K562 (cell line): Measurements from ENCODE around the gene IL11. TPM values are rescaled to one million over a fixed set of nuclear protein-coding genes. Genes with fewer than 3 reads are reported as not detected.

Source experiments
- ATAC-seq: fragments of 200-7000 bp; cut with Tn5 transposase; 3 replicates; pipeline ENCODE4 v1.9.1; 2020; ENCODE audit warnings: moderate library complexity
- BruUV-seq: library from RNA; stranded (reverse); fragments of 400-500 nt; replicated peaks from 2 replicates; lab custom pipeline; 2021; lab: Mats Ljungman, UMichigan
- CTCF ChIA-PET: fragments of 300-600 bp; formaldehyde crosslinking; extraction: SDS; loops from one replicate; lab custom pipeline; 2021; ENCODE audit warnings: low intra/inter-chr PET ratio; lab: Yijun Ruan, JAX
- POLR2A ChIA-PET: fragments of 300-600, 350-650 bp; sonication (Branson Sonifier 250); formaldehyde crosslinking; extraction: SDS; loops from one replicate; lab custom pipeline; 2021; ENCODE audit warnings: antibody characterized with exemption, inconsistent platforms; lab: Yijun Ruan, JAX
- DNase-seq, 4 experiments: peaks; one replicate each; pipeline versions ENCODE4 v3.0.0 to v3.0.0-alpha.2; 2011 to 2018; ENCODE audit warnings: low spot score in 3 of 4, mixed read lengths in 3 of 4; ENCODE audit errors: extremely low read depth in 1 of 4
- FAIRE-seq: peaks from 2 replicates; lab custom pipeline; 2011; peaks lifted over from hg19 to GRCh38; lab: Jason Lieb, UNC
- H2AFZ ChIP-seq: 2 replicates; pipeline ENCODE4 v1.6.0; 2011; ENCODE audit warnings: low read depth, low read length, control low read depth, inconsistent platforms
- H3K27ac ChIP-seq: fragments of 200-600 bp; 3 replicates; pipeline ENCODE4 v1.8.0; 2011; ENCODE audit warnings: low read depth, mild to moderate bottlenecking, control low read depth, inconsistent platforms, low read length, moderate library complexity, mixed read lengths; ENCODE audit errors: extremely low read depth
- H3K27me3 ChIP-seq, 2 experiments: fragments of 300-600 bp in 1 of 2; 2 replicates in 1 of 2; 3 replicates in 1 of 2; pipeline versions ENCODE4 v1.6.0 to v1.8.0; 2011; ENCODE audit warnings: inconsistent platforms in 2 of 2, low read length in 2 of 2, mild to moderate bottlenecking in 1 of 2, mixed read lengths in 1 of 2, moderate library complexity in 1 of 2; ENCODE audit not compliant: control insufficient read depth in 2 of 2, insufficient read depth in 2 of 2
- H3K36me3 ChIP-seq: fragments of 300-600 bp; 3 replicates; pipeline ENCODE4 v1.8.0; 2011; ENCODE audit warnings: mild to moderate bottlenecking, low read length, inconsistent platforms; ENCODE audit not compliant: control insufficient read depth, insufficient read depth
- H3K4me1 ChIP-seq, 2 experiments: fragments of 200-600 bp in 1 of 2; replicated peaks in 1 of 2; 2 replicates in 1 of 2; 3 replicates in 1 of 2; pipeline versions ENCODE4 v1.5.1 to v1.8.0; 2011; ENCODE audit warnings: inconsistent platforms in 2 of 2, low read length in 2 of 2, mild to moderate bottlenecking in 1 of 2, mixed read lengths in 1 of 2, moderate library complexity in 1 of 2; ENCODE audit not compliant: control insufficient read depth in 2 of 2, insufficient read depth in 2 of 2
- H3K4me2 ChIP-seq: 2 replicates; pipeline ENCODE4 v1.6.1; 2011; ENCODE audit warnings: low read length, control low read depth, inconsistent platforms, mixed read lengths; ENCODE audit not compliant: insufficient read depth
- H3K4me3 ChIP-seq: fragments of 200-600 bp; sonication (generic), shearing (Covaris generic); 2 replicates; pipeline ENCODE4 v1.5.1; 2016; ENCODE audit warnings: control low read depth, inconsistent platforms
- H3K79me2 ChIP-seq: fragments of 200-600 bp; 3 replicates; pipeline ENCODE4 v1.8.0; 2011; ENCODE audit warnings: low read length, inconsistent platforms; ENCODE audit not compliant: control insufficient read depth, insufficient read depth
- H3K9ac ChIP-seq, 2 experiments: 2 replicates each; pipeline versions ENCODE4 v1.6.0 to v1.6.1; 2011; ENCODE audit warnings: low read depth in 2 of 2, low read length in 2 of 2, control low read depth in 1 of 2, inconsistent platforms in 1 of 2, mild to moderate bottlenecking in 1 of 2, mixed read lengths in 1 of 2; ENCODE audit not compliant: insufficient read depth in 1 of 2
- H3K9me1 ChIP-seq: one replicate; pipeline ENCODE4 v1.6.0; 2011; ENCODE audit warnings: inconsistent platforms, mild to moderate bottlenecking, low read length, moderate library complexity; ENCODE audit not compliant: control insufficient read depth, insufficient read depth
- H3K9me3 ChIP-seq: replicated peaks from 2 replicates; pipeline ENCODE4 v1.5.1; 2011; ENCODE audit warnings: low read depth, low read length, inconsistent platforms; ENCODE audit not compliant: control insufficient read depth, insufficient read depth
- H4K20me1 ChIP-seq: replicated peaks from 2 replicates; pipeline ENCODE4 v1.6.1; 2011; ENCODE audit warnings: low read length, inconsistent platforms, mixed read lengths; ENCODE audit not compliant: control insufficient read depth, insufficient read depth
- IFI16 ChIP-seq: fragments of 250-450 bp; sonication (Bioruptor Pico); IDR thresholded peaks from 2 replicates; pipeline ENCODE4 v2.1.2; 2022; ENCODE audit warnings: mild to moderate bottlenecking, inconsistent platforms
- LCOR ChIP-seq: sonication (generic); formaldehyde crosslinking; IDR thresholded peaks from 2 replicates; pipeline ENCODE4 v1.8.0; 2022; ENCODE audit warnings: mild to moderate bottlenecking, missing genetic modification reagents
- MCM5 ChIP-seq: fragments of 450-650 bp; IDR thresholded peaks from 2 replicates; pipeline ENCODE4 v1.6.1; 2016; ENCODE audit warnings: low read depth
- MYNN ChIP-seq, 2 experiments: sonication (generic); formaldehyde crosslinking in 1 of 2; IDR thresholded peaks; 2 replicates each; pipeline versions ENCODE4 v1.5.0 to v1.6.1; 2016 to 2020; ENCODE audit warnings: antibody characterized with exemption in 1 of 2, missing genetic modification reagents in 1 of 2
- POLR2A ChIP-seq: fragments of 450-650 bp; conservative IDR thresholded peaks from 2 replicates; pipeline ENCODE4 v1.6.1; 2016
- POLR2AphosphoS5 ChIP-seq: IDR thresholded peaks from 2 replicates; pipeline ENCODE4 v1.6.1; 2011; ENCODE audit warnings: mild to moderate bottlenecking, low read depth, low read length, moderate library complexity; ENCODE audit not compliant: control insufficient read depth, insufficient read depth
- POLR2B ChIP-seq: fragments of 450-650 bp; IDR thresholded peaks from 2 replicates; pipeline ENCODE4 v1.6.1; 2018; ENCODE audit warnings: low read depth; ENCODE audit not compliant: partially characterized antibody
- POLR2G ChIP-seq: fragments of 200-400 bp; formaldehyde crosslinking; IDR thresholded peaks from 2 replicates; pipeline ENCODE4 v1.6.1; 2017; ENCODE audit warnings: low read depth, mild to moderate bottlenecking, antibody characterized with exemption, low read length, moderate library complexity
- RBBP5 ChIP-seq: fragments of 200-600 bp; sonication (generic); IDR thresholded peaks from 2 replicates; pipeline ENCODE4 v1.6.1; 2012; ENCODE audit warnings: borderline replicate concordance, mild to moderate bottlenecking, low read length, control low read depth, inconsistent platforms; ENCODE audit not compliant: insufficient read depth, poor library complexity, severe bottlenecking
- RBFOX2 ChIP-seq: fragments of 200-400 bp; formaldehyde crosslinking; IDR thresholded peaks from 2 replicates; pipeline ENCODE4 v1.6.1; 2017; ENCODE audit warnings: low read depth, mild to moderate bottlenecking, low read length, moderate library complexity
- SUPT5H ChIP-seq: fragments of 450-650 bp; IDR thresholded peaks from 2 replicates; pipeline ENCODE4 v1.6.1; 2016
- WGBS: fragments of 100-300 bp; shearing (Covaris generic); methylation state at CpG from one replicate; pipeline ENCODE4 v1.1.6; 2016; ENCODE audit warnings: low coverage, mixed read lengths; ENCODE audit not compliant: insufficient coverage; ENCODE audit errors: missing lambda C conversion rate; 5-methylcytosine and 5-hydroxymethylcytosine counted together
- in situ Hi-C: fragments of 300-500 bp; cut with MboI; formaldehyde crosslinking; loops from 4 replicates; pipeline ENCODE4 v1.15.0; 2018; ENCODE audit warnings: inconsistent platforms, mixed read lengths
- intact Hi-C: fragments of 100-400 bp; cut with micrococcal nuclease; formaldehyde crosslinking; loops from 2 replicates; pipeline ENCODE4 v1.14.2; 2022
- polyA plus RNA-seq, 8 experiments: library from polyadenylated mRNA; depleted of rRNA in 4 of 8; stranded (reverse) in 5 of 8; unstranded in 3 of 8; fragments of >200 nt; fragmentation: Nextera tagmentation in 2 of 8; fragmentation: Illumina TruSeq in 1 of 8; extraction: Ambion mirVana in 2 of 8; extraction: Trizol in 1 of 8; gene quantifications; 2 replicates each; pipeline versions ENCODE4 v1.2.1 to v1.2.3, GENCODE V29; 2011 to 2014; ENCODE audit warnings: inconsistent platforms in 1 of 8, missing spikeins in 1 of 8
- total RNA-seq, 7 experiments: library from RNA; depleted of rRNA in 6 of 7; stranded (reverse); fragments of >200 nt in 6 of 7; fragmentation: Illumina TruSeq in 2 of 7; extraction: Trizol in 2 of 7; gene quantifications; 2 replicates each; pipeline versions ENCODE4 v1.2.1 to v1.2.3, GENCODE V29; 2011 to 2021; ENCODE audit warnings: low replicate concordance in 1 of 7
- TF ChIP-seq, protein P1 (sequence below): sonication (generic); formaldehyde crosslinking; IDR thresholded peaks from 2 replicates; pipeline ENCODE4 v1.4.0; 2020; ENCODE audit warnings: mild to moderate bottlenecking, missing genetic modification reagents

The IL11 gene
- total and polyA plus RNA-seq, 9 of the 15 experiments (the other 6 are each of a cell fraction or from before 2014, with no cell fraction given): 0.04 to 0.42 (median 0.06) TPM; not detected in 6

DNA sequence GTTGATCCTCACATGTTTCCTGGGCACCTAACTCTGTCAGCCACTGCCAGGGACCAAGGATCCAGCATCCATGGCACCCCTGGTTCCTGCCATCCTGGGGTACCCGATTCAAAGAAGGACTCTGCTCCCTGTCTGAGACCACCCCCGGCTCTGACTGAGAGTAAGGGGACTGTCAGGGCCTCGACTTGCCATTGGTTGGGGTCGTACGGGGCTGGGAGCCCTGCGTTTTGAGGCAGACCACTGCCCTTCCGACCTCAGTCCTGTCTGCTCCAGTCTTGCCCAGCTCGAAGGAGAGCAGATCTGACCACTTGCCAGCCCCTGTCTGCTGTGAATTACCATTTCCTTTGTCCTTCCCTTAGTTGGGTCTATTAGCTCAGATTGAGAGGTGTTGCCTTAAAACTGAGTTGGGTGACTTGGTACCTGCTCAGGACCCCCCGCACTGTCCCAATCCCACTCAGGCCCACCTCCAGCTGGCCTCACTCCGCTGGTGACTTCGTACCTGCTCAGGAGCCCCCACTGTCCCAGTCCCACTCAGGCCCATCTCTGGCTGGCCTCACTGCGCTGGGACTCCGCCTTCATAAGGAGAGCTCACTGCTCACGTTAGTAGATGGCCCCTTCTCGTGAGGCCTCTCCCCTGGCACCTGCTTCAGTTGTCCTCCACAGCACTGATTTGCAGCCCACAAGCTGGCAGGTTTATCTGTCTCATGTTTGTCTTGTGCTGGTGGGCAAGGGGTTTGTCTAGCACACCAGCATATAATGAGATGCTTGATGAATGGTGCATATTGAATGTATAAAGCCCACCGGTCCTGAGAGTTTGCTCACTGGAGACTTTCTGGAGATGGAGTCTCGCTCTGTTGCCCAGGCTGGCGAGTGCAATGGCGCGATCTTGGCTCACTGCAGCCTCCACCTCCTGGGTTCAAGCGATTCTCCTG, 19.4 kb upstream of the IL11 start:
- BruUV-seq: no TSS peak
- Histone ChIP-seq H2AFZ (no peak overlapping the region), H3K9me3 (no peaks in the 10 kb centered on the region), H3K4me3 (no peak overlapping the region), H3K36me3 (peaks cover 55% of the 10 kb centered on the region), H3K79me2 (peaks cover 48% of the 10 kb centered on the region), H3K4me1 (peaks cover 47 to 65% of the 10 kb centered on the region in 2 experiments), H3K9ac (peak overlapping the region; percentile 13 to 98; a peak in 3 of 4 replicates), H4K20me1 (peaks cover 54% of the 10 kb centered on the region), H3K4me2 (peak overlapping the region; percentile 94)
- WGBS: 80% methylated on average over 21 of the region's 21 CpGs
- POLR2A ChIA-PET: interaction anchor here (0.6 to 12.9 kb wide), 9 partner anchors 9 to 506 kb away, joined by 3 to 195 read pairs (median 4); partner anchors contain the start of gene UBE2S
- FAIRE-seq (no peak), DNase-seq (no peak), ATAC-seq (no peak)
- intact Hi-C loops (loop anchor here (5.0 kb wide), 2 partner anchors 63 to 87 kb away; no protein-coding TSS in a partner anchor), in situ Hi-C loops (no loop called here)
- peak; percentile 48; the same call in 1 of the 2 replicates for TF ChIP-seq POLR2AphosphoS5
- TF ChIP-seq, protein P1, sequence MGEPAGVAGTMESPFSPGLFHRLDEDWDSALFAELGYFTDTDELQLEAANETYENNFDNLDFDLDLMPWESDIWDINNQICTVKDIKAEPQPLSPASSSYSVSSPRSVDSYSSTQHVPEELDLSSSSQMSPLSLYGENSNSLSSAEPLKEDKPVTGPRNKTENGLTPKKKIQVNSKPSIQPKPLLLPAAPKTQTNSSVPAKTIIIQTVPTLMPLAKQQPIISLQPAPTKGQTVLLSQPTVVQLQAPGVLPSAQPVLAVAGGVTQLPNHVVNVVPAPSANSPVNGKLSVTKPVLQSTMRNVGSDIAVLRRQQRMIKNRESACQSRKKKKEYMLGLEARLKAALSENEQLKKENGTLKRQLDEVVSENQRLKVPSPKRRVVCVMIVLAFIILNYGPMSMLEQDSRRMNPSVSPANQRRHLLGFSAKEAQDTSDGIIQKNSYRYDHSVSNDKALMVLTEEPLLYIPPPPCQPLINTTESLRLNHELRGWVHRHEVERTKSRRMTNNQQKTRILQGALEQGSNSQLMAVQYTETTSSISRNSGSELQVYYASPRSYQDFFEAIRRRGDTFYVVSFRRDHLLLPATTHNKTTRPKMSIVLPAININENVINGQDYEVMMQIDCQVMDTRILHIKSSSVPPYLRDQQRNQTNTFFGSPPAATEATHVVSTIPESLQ (CRISPR knock-in tag): no peak
- TF ChIP-seq SUPT5H: peak; percentile 34; the same call in 1 of the 2 replicates
- TF ChIP-seq IFI16 (CRISPR knock-in tag): no peak
- peak; percentile 70; the same call in 1 of the 2 replicates for TF ChIP-seq MYNN (IDR thresholded peaks at IDR 0.05)
- no peak for TF ChIP-seq MYNN (CRISPR knock-in tag; IDR thresholded peaks at IDR 0.05)
- TF ChIP-seq MCM5: no peak
- no peak for TF ChIP-seq RBBP5
- peak; percentile 50 for TF ChIP-seq POLR2A
- no peak for TF ChIP-seq LCOR
- TF ChIP-seq POLR2B: peak; percentile 49
- TF ChIP-seq RBFOX2: peak; percentile 43
- TF ChIP-seq POLR2G: 0 out of 2 replicates have a peak, but pooled peaks have one; percentile 12
- TF ChIP-seq, all 486 proteins: peak for 7
- CTCF ChIA-PET: no interaction called here
- Histone ChIP-seq H3K9me1 (peaks cover 19% of the 10 kb centered on the region), H3K27me3 (no peaks in the 10 kb centered on the region), H3K27ac (peak overlapping the region; percentile 20; the same call in 1 of the 3 replicates)
